ENCODE measurements around the gene PTGFR.

DNA sequence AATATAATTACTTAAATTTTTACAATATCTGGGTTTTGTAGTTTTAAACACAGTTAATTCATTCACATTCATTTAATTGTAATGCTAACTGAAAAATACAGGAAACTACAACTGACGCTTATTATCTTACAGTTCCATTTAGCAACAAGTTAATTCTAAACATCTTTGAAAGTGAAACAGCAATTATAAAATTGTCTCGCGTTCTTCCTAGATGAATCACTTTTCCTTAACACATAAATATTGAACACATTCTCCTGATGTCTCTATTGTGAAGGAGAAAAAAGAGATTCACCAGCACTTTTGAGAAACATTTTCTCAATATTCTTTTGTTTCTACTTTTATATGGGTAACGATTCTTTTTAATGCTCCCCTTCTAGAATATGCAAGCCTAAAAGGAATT is 6.4 kb downstream of the PTGFR start:
- TF ChIP-seq RARB (CRISPR knock-in tag; IDR thresholded peaks at IDR 0.05) (no peak), BACH2 (CRISPR knock-in tag; IDR thresholded peaks at IDR 0.05; ENCODE audit: borderline replicate concordance) (no peak), ARNTL (CRISPR knock-in tag; IDR thresholded peaks at IDR 0.05; ENCODE audit: borderline replicate concordance, low read depth) (no peak), ZNF70 (CRISPR knock-in tag; IDR thresholded peaks at IDR 0.05) (no peak), ESRRG (CRISPR knock-in tag; IDR thresholded peaks at IDR 0.05) (no peak), OSR1 (CRISPR knock-in tag; IDR thresholded peaks at IDR 0.05) (no peak), ZNF8 (CRISPR knock-in tag; IDR thresholded peaks at IDR 0.05) (no peak), TOX (CRISPR knock-in tag; IDR thresholded peaks at IDR 0.05; ENCODE audit: borderline replicate concordance) (no peak)
- TF ChIP-seq, protein P1, sequence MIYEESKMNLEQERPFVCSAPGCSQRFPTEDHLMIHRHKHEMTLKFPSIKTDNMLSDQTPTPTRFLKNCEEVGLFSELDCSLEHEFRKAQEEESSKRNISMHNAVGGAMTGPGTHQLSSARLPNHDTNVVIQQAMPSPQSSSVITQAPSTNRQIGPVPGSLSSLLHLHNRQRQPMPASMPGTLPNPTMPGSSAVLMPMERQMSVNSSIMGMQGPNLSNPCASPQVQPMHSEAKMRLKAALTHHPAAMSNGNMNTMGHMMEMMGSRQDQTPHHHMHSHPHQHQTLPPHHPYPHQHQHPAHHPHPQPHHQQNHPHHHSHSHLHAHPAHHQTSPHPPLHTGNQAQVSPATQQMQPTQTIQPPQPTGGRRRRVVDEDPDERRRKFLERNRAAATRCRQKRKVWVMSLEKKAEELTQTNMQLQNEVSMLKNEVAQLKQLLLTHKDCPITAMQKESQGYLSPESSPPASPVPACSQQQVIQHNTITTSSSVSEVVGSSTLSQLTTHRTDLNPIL (CRISPR knock-in tag; IDR thresholded peaks at IDR 0.05; ENCODE audit: low read depth), result no peak
- TF ChIP-seq, protein P2, sequence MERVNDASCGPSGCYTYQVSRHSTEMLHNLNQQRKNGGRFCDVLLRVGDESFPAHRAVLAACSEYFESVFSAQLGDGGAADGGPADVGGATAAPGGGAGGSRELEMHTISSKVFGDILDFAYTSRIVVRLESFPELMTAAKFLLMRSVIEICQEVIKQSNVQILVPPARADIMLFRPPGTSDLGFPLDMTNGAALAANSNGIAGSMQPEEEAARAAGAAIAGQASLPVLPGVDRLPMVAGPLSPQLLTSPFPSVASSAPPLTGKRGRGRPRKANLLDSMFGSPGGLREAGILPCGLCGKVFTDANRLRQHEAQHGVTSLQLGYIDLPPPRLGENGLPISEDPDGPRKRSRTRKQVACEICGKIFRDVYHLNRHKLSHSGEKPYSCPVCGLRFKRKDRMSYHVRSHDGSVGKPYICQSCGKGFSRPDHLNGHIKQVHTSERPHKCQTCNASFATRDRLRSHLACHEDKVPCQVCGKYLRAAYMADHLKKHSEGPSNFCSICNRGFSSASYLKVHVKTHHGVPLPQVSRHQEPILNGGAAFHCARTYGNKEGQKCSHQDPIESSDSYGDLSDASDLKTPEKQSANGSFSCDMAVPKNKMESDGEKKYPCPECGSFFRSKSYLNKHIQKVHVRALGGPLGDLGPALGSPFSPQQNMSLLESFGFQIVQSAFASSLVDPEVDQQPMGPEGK (CRISPR knock-in tag; IDR thresholded peaks at IDR 0.05; ENCODE audit: borderline replicate concordance), result no peak

All from SK-N-SH treated with all-trans-retinoic acid at 6 μM for 48 hours (cell line).